ENCODE data around the gene ATP2B2.

Gene ATP2B2

GRCh38 chr3:10335871-10336622, 169.3 kb downstream of the ATP2B2 start (continued):
- no peak for TF ChIP-seq PATZ1 (CRISPR knock-in tag; IDR thresholded peaks at IDR 0.05; ENCODE audit: borderline replicate concordance)
- TF ChIP-seq ESRRG (CRISPR knock-in tag; IDR thresholded peaks at IDR 0.05) = no peak
- TF ChIP-seq TCF4 (CRISPR knock-in tag; IDR thresholded peaks at IDR 0.05; ENCODE audit: borderline replicate concordance) = no peak
- no peak for TF ChIP-seq OSR1 (CRISPR knock-in tag; IDR thresholded peaks at IDR 0.05)
- no peak for TF ChIP-seq ISL1 (CRISPR knock-in tag; IDR thresholded peaks at IDR 0.05)
- TF ChIP-seq CSDC2 (CRISPR knock-in tag; IDR thresholded peaks at IDR 0.05) = no peak
- TF ChIP-seq CSRNP3 (CRISPR knock-in tag; IDR thresholded peaks at IDR 0.05) = no peak
- no peak for TF ChIP-seq GLIS3 (CRISPR knock-in tag; IDR thresholded peaks at IDR 0.05)

GRCh38 chr3:10335190-10335738, 170.1 kb downstream of the ATP2B2 start:
- no peak for ATAC-seq
- no peak for TF ChIP-seq GLIS3 (CRISPR knock-in tag; IDR thresholded peaks at IDR 0.05)
- TF ChIP-seq ZC3H10 (CRISPR knock-in tag; IDR thresholded peaks at IDR 0.05) = no peak
- no peak for TF ChIP-seq TCF4 (CRISPR knock-in tag; IDR thresholded peaks at IDR 0.05; ENCODE audit: borderline replicate concordance)
- no peak for TF ChIP-seq RARB (CRISPR knock-in tag; IDR thresholded peaks at IDR 0.05)
- no peak for TF ChIP-seq PATZ1 (CRISPR knock-in tag; IDR thresholded peaks at IDR 0.05; ENCODE audit: borderline replicate concordance)
- no peak for TF ChIP-seq BACH2 (CRISPR knock-in tag; IDR thresholded peaks at IDR 0.05; ENCODE audit: borderline replicate concordance)
- no peak for TF ChIP-seq TOX (CRISPR knock-in tag; IDR thresholded peaks at IDR 0.05; ENCODE audit: borderline replicate concordance)
- no peak for TF ChIP-seq ZFP30 (CRISPR knock-in tag; IDR thresholded peaks at IDR 0.05)
- TF ChIP-seq OSR1 (CRISPR knock-in tag; IDR thresholded peaks at IDR 0.05) = no peak
- no peak for TF ChIP-seq CSRNP3 (CRISPR knock-in tag; IDR thresholded peaks at IDR 0.05)
- no peak for TF ChIP-seq ZNF70 (CRISPR knock-in tag; IDR thresholded peaks at IDR 0.05)
- TF ChIP-seq CREB5 (CRISPR knock-in tag; IDR thresholded peaks at IDR 0.05; ENCODE audit: low read depth) = no peak
- TF ChIP-seq ARNTL (CRISPR knock-in tag; IDR thresholded peaks at IDR 0.05; ENCODE audit: borderline replicate concordance, low read depth) = no peak
- TF ChIP-seq ZNF565 (CRISPR knock-in tag; conservative IDR thresholded peaks at IDR 0.05; ENCODE audit: low read depth) = no peak
- no peak for TF ChIP-seq ESRRG (CRISPR knock-in tag; IDR thresholded peaks at IDR 0.05)

GRCh38 chr3:10334459-10334858, 170.9 kb downstream of the ATP2B2 start:
- TF ChIP-seq OSR1 (CRISPR knock-in tag; IDR thresholded peaks at IDR 0.05) = no peak
- TF ChIP-seq PATZ1 (CRISPR knock-in tag; IDR thresholded peaks at IDR 0.05; ENCODE audit: borderline replicate concordance) = no peak
- TF ChIP-seq ARNTL (CRISPR knock-in tag; IDR thresholded peaks at IDR 0.05; ENCODE audit: borderline replicate concordance, low read depth) = no peak
- no peak for TF ChIP-seq RARB (CRISPR knock-in tag; IDR thresholded peaks at IDR 0.05)
- TF ChIP-seq GLIS3 (CRISPR knock-in tag; IDR thresholded peaks at IDR 0.05) = no peak
- TF ChIP-seq SNAI2 (CRISPR knock-in tag; IDR thresholded peaks at IDR 0.05) = no peak
- no peak for TF ChIP-seq TOX (CRISPR knock-in tag; IDR thresholded peaks at IDR 0.05; ENCODE audit: borderline replicate concordance)
- no peak for TF ChIP-seq CSDC2 (CRISPR knock-in tag; IDR thresholded peaks at IDR 0.05)
- no peak for TF ChIP-seq ESRRG (CRISPR knock-in tag; IDR thresholded peaks at IDR 0.05)
- no peak for TF ChIP-seq CSRNP3 (CRISPR knock-in tag; IDR thresholded peaks at IDR 0.05)
- no peak for TF ChIP-seq ZNF565 (CRISPR knock-in tag; conservative IDR thresholded peaks at IDR 0.05; ENCODE audit: low read depth)
- no peak for TF ChIP-seq ZFP30 (CRISPR knock-in tag; IDR thresholded peaks at IDR 0.05)
- peak; percentile 15; the same call in 2 of the 3 replicates for ATAC-seq

Measured in SK-N-SH treated with all-trans-retinoic acid at 6 μM for 48 hours (cell line).